Glutamatergic neuron (in vitro differentiated cells): ENCODE measurements around the gene C1QTNF3. TPM values are rescaled to one million over a fixed set of nuclear protein-coding genes. Genes with fewer than 3 reads are reported as not detected.

Experiments used
- DNase-seq: peaks from one replicate; pipeline ENCODE4 v3.0.0; 2022
- H3K27ac Mint-ChIP-seq: one replicate; pipeline ENCODE4 v1.8.0; 2020; ENCODE audit warnings: mild to moderate bottlenecking, mixed read lengths, inconsistent platforms; ENCODE audit not compliant: unreplicated experiment
- H3K27me3 Mint-ChIP-seq: one replicate; pipeline ENCODE4 v1.8.0; 2020; ENCODE audit warnings: mild to moderate bottlenecking, moderate library complexity, mixed read lengths, inconsistent platforms; ENCODE audit not compliant: unreplicated experiment
- H3K36me3 Mint-ChIP-seq: one replicate; pipeline ENCODE4 v1.8.0; 2020; ENCODE audit warnings: mild to moderate bottlenecking, mixed read lengths, inconsistent platforms; ENCODE audit not compliant: unreplicated experiment
- H3K4me1 Mint-ChIP-seq: one replicate; pipeline ENCODE4 v1.8.0; 2020; ENCODE audit warnings: mild to moderate bottlenecking, low read depth, mixed read lengths, inconsistent platforms; ENCODE audit not compliant: unreplicated experiment
- H3K4me3 Mint-ChIP-seq: one replicate; pipeline ENCODE4 v1.8.0; 2020; ENCODE audit warnings: mild to moderate bottlenecking, mixed read lengths, inconsistent platforms; ENCODE audit not compliant: unreplicated experiment
- H3K9me3 Mint-ChIP-seq: one replicate; pipeline ENCODE4 v1.8.0; 2020; ENCODE audit warnings: mild to moderate bottlenecking, moderate library complexity, mixed read lengths, inconsistent platforms; ENCODE audit not compliant: unreplicated experiment
- total RNA-seq: library from RNA; stranded (reverse); fragmentation: NEBNext Ultra II Directional; extraction: Animal tissue kit (Norgen Biotek cat#: 25700); gene quantifications from one replicate; pipeline ENCODE4 v1.2.1, GENCODE V29; 2021; ENCODE audit not compliant: unreplicated experiment
- TF ChIP-seq, protein P1 (sequence below): fragments of 200-600 bp; sonication (generic); IDR thresholded peaks from one replicate; pipeline ENCODE4 v1.5.0; 2021; ENCODE audit not compliant: partially characterized antibody, unreplicated experiment

C1QTNF3 gene
- total RNA-seq, 1 donor from 2014 or later: 9.0 TPM

DNA sequence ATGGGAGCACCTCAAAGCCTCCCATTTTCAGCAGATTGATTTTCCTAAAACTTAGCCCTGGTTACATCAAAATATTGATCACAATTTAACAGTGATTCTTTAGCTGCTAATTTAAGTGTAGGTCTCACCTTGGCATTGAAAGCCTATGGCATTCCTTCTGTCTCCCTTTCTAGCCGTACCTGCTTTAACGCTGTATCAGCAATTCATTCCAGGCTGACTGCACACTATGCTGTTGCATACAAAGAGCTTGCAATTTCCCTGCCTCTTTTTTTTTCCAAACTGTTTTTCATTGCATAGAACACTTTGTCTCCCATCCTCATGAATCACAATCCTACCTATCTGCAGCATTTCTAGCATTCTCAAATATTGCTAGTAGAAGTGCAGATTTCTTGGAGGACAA lies 26.3 kb downstream of the C1QTNF3 start:
- Mint-ChIP-seq H3K9me3 (peaks cover 2% of the 10 kb centered on the region), H3K27ac (no peak overlapping the region), H3K36me3 (no peaks in the 10 kb centered on the region), H3K4me1 (no peaks in the 10 kb centered on the region), H3K4me3 (no peak overlapping the region), H3K27me3 (no peaks in the 10 kb centered on the region)
- DNase-seq: no peak
- TF ChIP-seq, protein P1, sequence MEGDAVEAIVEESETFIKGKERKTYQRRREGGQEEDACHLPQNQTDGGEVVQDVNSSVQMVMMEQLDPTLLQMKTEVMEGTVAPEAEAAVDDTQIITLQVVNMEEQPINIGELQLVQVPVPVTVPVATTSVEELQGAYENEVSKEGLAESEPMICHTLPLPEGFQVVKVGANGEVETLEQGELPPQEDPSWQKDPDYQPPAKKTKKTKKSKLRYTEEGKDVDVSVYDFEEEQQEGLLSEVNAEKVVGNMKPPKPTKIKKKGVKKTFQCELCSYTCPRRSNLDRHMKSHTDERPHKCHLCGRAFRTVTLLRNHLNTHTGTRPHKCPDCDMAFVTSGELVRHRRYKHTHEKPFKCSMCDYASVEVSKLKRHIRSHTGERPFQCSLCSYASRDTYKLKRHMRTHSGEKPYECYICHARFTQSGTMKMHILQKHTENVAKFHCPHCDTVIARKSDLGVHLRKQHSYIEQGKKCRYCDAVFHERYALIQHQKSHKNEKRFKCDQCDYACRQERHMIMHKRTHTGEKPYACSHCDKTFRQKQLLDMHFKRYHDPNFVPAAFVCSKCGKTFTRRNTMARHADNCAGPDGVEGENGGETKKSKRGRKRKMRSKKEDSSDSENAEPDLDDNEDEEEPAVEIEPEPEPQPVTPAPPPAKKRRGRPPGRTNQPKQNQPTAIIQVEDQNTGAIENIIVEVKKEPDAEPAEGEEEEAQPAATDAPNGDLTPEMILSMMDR: no peak

DNA sequence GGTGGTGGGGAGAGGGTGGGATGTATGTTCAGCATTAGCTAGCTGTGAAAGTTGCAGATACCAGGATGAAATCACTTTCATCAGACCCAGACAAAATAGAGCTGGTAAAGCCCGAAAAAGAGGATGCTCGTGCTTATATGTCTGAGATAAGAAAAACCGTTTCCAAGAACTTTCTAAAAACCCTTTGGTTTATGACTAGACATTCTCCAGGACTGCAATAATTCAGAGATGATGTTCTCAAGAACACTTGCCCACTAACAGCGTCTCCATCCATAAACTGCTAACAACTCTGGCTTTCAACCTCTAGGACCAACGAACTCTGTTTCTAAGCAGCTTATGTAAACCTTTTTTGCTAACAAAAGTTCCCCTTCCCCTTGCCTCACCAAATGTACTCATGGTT lies 26.8 kb downstream of the C1QTNF3 start:
- Mint-ChIP-seq H3K36me3 (no peaks in the 10 kb centered on the region), H3K27me3 (no peaks in the 10 kb centered on the region), H3K27ac (no peak overlapping the region), H3K4me3 (no peak overlapping the region), H3K4me1 (no peaks in the 10 kb centered on the region), H3K9me3 (peaks cover under 1% of the 10 kb centered on the region)
- TF ChIP-seq, protein P1: no peak
- no peak for DNase-seq

DNA sequence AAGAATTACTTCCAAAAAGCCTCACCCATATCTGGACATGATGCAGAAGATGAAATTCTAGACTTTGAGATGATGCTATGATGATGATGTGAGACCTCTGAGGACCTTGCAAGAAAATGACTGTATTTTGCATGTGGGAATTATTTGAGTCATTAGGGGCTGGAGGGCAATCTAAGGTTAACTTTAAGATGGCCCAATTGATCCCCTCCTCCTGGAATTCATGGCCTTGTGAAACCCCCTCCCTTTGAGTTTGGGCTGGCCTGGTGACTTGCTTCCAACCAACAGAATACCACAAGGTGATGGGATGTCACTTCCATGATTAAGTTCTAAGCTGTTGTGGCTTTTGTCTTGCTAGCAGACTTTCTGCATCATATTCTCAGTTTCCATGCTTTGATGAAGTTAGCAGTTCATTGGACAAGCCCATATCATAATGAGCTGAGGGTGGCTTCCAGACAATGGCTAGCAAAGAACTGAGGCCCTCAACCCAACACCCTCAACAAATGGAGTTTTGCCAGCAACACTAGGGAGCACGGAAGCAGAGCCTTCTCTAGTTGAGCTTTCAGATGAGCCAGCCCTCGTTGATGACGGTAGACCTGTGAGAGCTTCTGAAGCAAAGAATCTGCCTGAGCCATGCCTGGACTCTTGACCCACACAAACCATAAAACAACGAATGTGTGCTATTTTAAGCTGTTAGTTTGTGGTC lies 27.7 kb downstream of the C1QTNF3 start:
- Mint-ChIP-seq H3K4me1 (no peaks in the 10 kb centered on the region), H3K4me3 (no peak overlapping the region), H3K36me3 (no peaks in the 10 kb centered on the region), H3K27me3 (no peaks in the 10 kb centered on the region), H3K27ac (no peak overlapping the region), H3K9me3 (peaks cover 1% of the 10 kb centered on the region)
- TF ChIP-seq, protein P1: no peak
- no peak for DNase-seq

DNA sequence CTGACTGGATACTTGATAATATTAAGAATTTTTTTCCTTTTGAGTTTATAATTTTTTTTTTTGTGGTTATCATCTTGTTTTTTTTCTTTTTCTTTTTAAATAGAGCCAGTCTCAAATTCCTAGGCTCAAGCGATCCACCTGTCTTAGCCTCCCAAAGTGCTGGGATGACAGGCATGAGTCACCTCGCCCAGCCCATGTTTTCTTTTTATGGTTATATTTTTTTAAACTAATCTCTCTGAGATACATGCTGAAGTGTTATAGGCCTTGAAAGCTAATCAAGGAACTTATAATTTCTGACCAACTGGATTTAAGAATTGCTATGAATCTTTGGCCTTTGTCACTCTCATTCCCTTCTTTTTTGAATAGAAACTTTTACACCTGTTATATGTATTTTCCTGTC lies 28.4 kb downstream of the C1QTNF3 start:
- TF ChIP-seq, protein P1: no peak
- Mint-ChIP-seq H3K4me1 (no peaks in the 10 kb centered on the region), H3K9me3 (peaks cover 1% of the 10 kb centered on the region), H3K27ac (no peak overlapping the region), H3K36me3 (no peaks in the 10 kb centered on the region), H3K27me3 (no peaks in the 10 kb centered on the region), H3K4me3 (no peak overlapping the region)
- DNase-seq: no peak

DNA sequence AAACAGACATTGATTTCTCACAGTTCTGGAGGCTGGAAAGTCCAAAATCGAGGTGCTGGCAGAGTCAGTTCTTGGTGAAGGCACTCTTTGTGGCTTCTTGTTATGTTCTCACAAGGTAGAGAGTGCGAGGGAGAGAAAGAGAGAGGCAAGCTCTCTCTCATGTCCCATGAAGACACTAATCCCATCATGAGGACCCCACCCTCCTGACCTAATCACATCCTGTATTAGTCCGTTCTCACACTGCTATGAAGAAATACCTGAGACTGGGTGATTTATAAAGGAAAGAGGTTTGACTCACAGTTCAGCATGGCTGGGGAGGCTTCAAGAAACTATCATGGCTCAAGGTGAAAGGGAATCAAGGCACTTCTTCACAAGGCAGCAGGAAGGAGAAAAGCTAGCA lies 29.5 kb downstream of the C1QTNF3 start:
- Mint-ChIP-seq H3K9me3 (peaks cover 1% of the 10 kb centered on the region), H3K27me3 (no peaks in the 10 kb centered on the region), H3K4me1 (peaks cover 5% of the 10 kb centered on the region), H3K36me3 (no peaks in the 10 kb centered on the region), H3K4me3 (no peak overlapping the region), H3K27ac (no peak overlapping the region)
- DNase-seq: no peak
- TF ChIP-seq, protein P1: no peak
